GM23248 (cell line): ENCODE measurements around the gene MGAT3. TPM values are rescaled to one million over a fixed set of nuclear protein-coding genes. Genes with fewer than 3 reads are reported as not detected.

Experiments
- DNase-seq: peaks from one replicate; pipeline ENCODE4 v3.0.0-alpha.2; 2015
- H2AFZ ChIP-seq: fragments of 200-600 bp; sonication (generic); 2 replicates; pipeline ENCODE4 v1.6.1; 2016; ENCODE audit warnings: antibody characterized with exemption
- H3F3A ChIP-seq: fragments of 200-600 bp; sonication (generic); 2 replicates; pipeline ENCODE4 v1.6.1; 2016; ENCODE audit warnings: mild to moderate bottlenecking, antibody characterized with exemption, mixed run types; ENCODE audit not compliant: insufficient read depth
- H3K27ac ChIP-seq: fragments of 200-600 bp; sonication (generic); 2 replicates; pipeline ENCODE4 v1.5.1; 2016; ENCODE audit warnings: mild to moderate bottlenecking
- H3K27me3 ChIP-seq: fragments of 200-600 bp; sonication (generic); replicated peaks from 2 replicates; pipeline ENCODE4 v1.6.1; 2016; ENCODE audit warnings: mild to moderate bottlenecking; ENCODE audit not compliant: insufficient read depth
- H3K36me3 ChIP-seq: fragments of 200-600 bp; sonication (generic); 2 replicates; pipeline ENCODE4 v1.6.1; 2016; ENCODE audit warnings: low read depth, mild to moderate bottlenecking
- H3K4me1 ChIP-seq: fragments of 200-600 bp; sonication (generic); 2 replicates; pipeline ENCODE4 v1.6.1; 2016; ENCODE audit warnings: mild to moderate bottlenecking; ENCODE audit not compliant: insufficient read depth
- H3K4me2 ChIP-seq: fragments of 200-600 bp; sonication (generic); one replicate; pipeline ENCODE4 v1.6.1; 2016; ENCODE audit warnings: mild to moderate bottlenecking; ENCODE audit not compliant: unreplicated experiment
- H3K4me3 ChIP-seq: fragments of 200-600 bp; sonication (generic); 2 replicates; pipeline ENCODE4 v1.5.1; 2016; ENCODE audit warnings: mild to moderate bottlenecking
- H3K79me2 ChIP-seq: fragments of 200-600 bp; sonication (generic); 2 replicates; pipeline ENCODE4 v1.6.1; 2016; ENCODE audit warnings: mild to moderate bottlenecking; ENCODE audit not compliant: insufficient read depth
- H3K9ac ChIP-seq: fragments of 200-600 bp; sonication (generic); 2 replicates; pipeline ENCODE4 v1.6.1; 2016; ENCODE audit warnings: mild to moderate bottlenecking
- H3K9me2 ChIP-seq: fragments of 200-600 bp; sonication (generic); 2 replicates; pipeline ENCODE4 v1.6.1; 2016; ENCODE audit warnings: mixed run types, mild to moderate bottlenecking, moderate library complexity; ENCODE audit not compliant: insufficient read depth
- H3K9me3 ChIP-seq: fragments of 200-600 bp; sonication (generic); one replicate; pipeline ENCODE4 v1.6.1; 2017; ENCODE audit warnings: low read depth
- H4K20me1 ChIP-seq: fragments of 200-600 bp; sonication (generic); 2 replicates; pipeline ENCODE4 v1.6.0; 2016; ENCODE audit not compliant: insufficient read depth
- EZH2 ChIP-seq: fragments of 200-600 bp; sonication (generic); IDR thresholded peaks from 2 replicates; pipeline ENCODE4 v1.6.1; 2018; ENCODE audit warnings: antibody characterized with exemption, mild to moderate bottlenecking; ENCODE audit not compliant: insufficient read depth, poor library complexity, severe bottlenecking
- EZH2phosphoT487 ChIP-seq: fragments of 200-600 bp; sonication (generic); IDR thresholded peaks from 2 replicates; pipeline ENCODE4 v1.6.1; 2018; ENCODE audit warnings: antibody characterized with exemption, moderate library complexity, mild to moderate bottlenecking, low read depth; ENCODE audit not compliant: insufficient read depth
- WGBS, 2 experiments: methylation state at CpG; one replicate each; pipeline ENCODE4 v1.1.6; 2015 to 2017; ENCODE audit warnings: low lambda C conversion rate in 2 of 2, low coverage in 1 of 2; ENCODE audit errors: missing lambda C conversion rate in 2 of 2; 5-methylcytosine and 5-hydroxymethylcytosine counted together
- in situ Hi-C: fragments of 300-500 bp; cut with MboI; formaldehyde crosslinking; loops from 2 replicates; pipeline ENCODE4 v1.15.0; 2020
- polyA plus RNA-seq: library from polyadenylated mRNA; unstranded; fragments of >200 nt; fragmentation: Nextera tagmentation; extraction: Ambion mirVana; gene quantifications from 2 replicates; pipeline ENCODE4 v1.2.1, GENCODE V29; 2016
- total RNA-seq: library from RNA; depleted of rRNA; stranded (reverse); fragments of >200 nt; shearing (Covaris generic); gene quantifications from 2 replicates; pipeline ENCODE4 v1.2.3, GENCODE V29; 2014

The MGAT3 gene
- total and polyA plus RNA-seq, 2 experiments from 2014 or later, result not detected

- Histone ChIP-seq H3K9me2 (no peaks in the 10 kb centered on the region), H4K20me1 (no peaks in the 10 kb centered on the region), H3K36me3 (peaks cover 8% of the 10 kb centered on the region; the same call in 1 of the 2 replicates), H3K9ac (no peak overlapping the region), H2AFZ (no peak overlapping the region), H3K4me1 (no peaks in the 10 kb centered on the region), H3K27me3 (no peaks in the 10 kb centered on the region), H3K9me3 (no peaks in the 10 kb centered on the region), H3K27ac (no peak overlapping the region), H3K4me2 (no peak overlapping the region), H3K79me2 (no peaks in the 10 kb centered on the region), H3K4me3 (no peak overlapping the region), H3F3A (no peaks in the 10 kb centered on the region)
- in situ Hi-C loops, result no loop called here
- WGBS, 2 experiments, result 86 to 94% methylated on average over 5 of the region's 5 CpGs
- no peak for DNase-seq
- no peak for TF ChIP-seq EZH2
- TF ChIP-seq EZH2phosphoT487, result no peak
These were observed 36.9 kb upstream of the MGAT3 start for GRCh38 chr22:39419911-39420310.

DNA sequence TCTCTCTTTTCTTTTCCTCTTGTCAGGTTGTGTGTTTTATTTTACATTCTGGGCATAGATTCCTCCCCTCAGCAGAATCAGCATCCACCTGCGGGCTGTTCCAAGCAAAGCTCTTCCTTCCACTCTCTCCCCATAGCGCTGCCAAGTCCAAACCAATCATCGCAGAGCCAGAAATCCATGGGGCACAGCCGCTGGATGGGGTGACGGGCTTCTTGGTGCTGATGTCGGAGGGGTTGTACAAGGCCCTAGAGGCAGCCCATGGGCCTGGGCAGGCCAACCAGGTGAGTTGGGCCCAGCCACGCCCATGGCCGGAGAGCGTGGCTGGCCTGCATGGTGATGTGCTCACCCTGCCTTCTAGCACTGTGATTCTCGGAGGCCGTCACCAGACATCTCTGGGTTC lies 35.1 kb upstream of the MGAT3 start:
- TF ChIP-seq EZH2phosphoT487, result no peak
- TF ChIP-seq EZH2, result no peak
- 94 to 95% methylated on average over 11 of the region's 11 CpGs for WGBS, 2 experiments
- H3K9me3 ChIP-seq, result no peaks in the 10 kb centered on the region
- H3K4me3 ChIP-seq, result no peak overlapping the region
- no peak overlapping the region for H2AFZ ChIP-seq
- H3K9me2 ChIP-seq, result no peaks in the 10 kb centered on the region
- H3K4me2 ChIP-seq, result no peak overlapping the region
- H4K20me1 ChIP-seq, result no peaks in the 10 kb centered on the region
- in situ Hi-C loops, result no loop called here
- H3K36me3 ChIP-seq, result peaks cover 11% of the 10 kb centered on the region; the same call in 1 of the 2 replicates
- no peak for DNase-seq
- no peaks in the 10 kb centered on the region for H3K27me3 ChIP-seq
- H3F3A ChIP-seq, result no peaks in the 10 kb centered on the region
- H3K79me2 ChIP-seq, result no peaks in the 10 kb centered on the region
- H3K27ac ChIP-seq, result no peak overlapping the region
- no peaks in the 10 kb centered on the region for H3K4me1 ChIP-seq
- H3K9ac ChIP-seq, result no peak overlapping the region

DNA sequence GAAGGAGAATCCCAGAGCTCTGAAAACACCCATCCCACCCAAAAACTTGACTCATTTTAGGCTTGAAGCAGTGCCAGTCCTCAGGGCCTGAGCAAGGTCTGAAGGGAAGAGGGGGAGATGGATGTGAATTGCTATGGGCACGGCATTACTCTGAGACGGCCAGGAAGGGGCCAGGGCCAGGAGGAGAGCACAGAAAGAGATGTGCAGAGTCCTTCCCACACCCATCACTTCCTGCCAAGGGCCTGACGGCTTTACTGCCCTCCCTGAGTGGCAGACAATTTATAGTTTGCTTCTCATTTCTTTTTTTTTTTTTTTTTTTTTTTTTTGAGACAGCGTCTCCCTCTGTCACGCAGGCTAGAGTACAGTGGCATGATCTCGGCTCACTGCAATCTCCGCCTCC lies 34.7 kb upstream of the MGAT3 start:
- Histone ChIP-seq H3K9ac (no peak overlapping the region), H3F3A (no peaks in the 10 kb centered on the region), H3K36me3 (peaks cover 11% of the 10 kb centered on the region; the same call in 1 of the 2 replicates), H3K27me3 (no peaks in the 10 kb centered on the region), H3K9me2 (no peaks in the 10 kb centered on the region), H3K4me3 (no peak overlapping the region), H4K20me1 (no peaks in the 10 kb centered on the region), H2AFZ (no peak overlapping the region), H3K79me2 (no peaks in the 10 kb centered on the region), H3K27ac (no peak overlapping the region), H3K4me2 (no peak overlapping the region), H3K9me3 (no peaks in the 10 kb centered on the region), H3K4me1 (no peaks in the 10 kb centered on the region)
- in situ Hi-C loops, result no loop called here
- WGBS, 2 experiments, result 92 to 93% methylated on average over 5 to 7 of the region's 7 CpGs
- TF ChIP-seq EZH2phosphoT487 (no peak), EZH2 (no peak)
- DNase-seq, result no peak

DNA sequence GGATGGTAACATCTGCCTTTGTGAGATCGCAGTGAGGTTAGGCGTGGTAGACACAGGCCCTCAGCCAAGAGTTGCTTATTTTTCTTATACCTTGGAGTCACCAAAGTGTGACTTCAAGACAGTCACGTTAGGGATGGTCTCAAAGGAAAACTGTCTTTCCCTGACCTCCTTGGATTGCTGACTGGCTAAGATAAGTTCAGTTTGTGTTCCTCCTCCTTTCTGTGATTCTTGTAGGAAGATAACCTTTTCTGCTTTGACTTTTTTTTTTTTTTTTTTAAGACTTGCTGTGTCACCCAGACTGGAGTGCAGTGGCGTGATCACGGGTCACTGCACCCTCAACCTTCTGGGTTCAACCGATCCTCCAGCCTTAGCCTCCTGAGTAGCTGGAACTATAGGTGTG lies 34.1 kb upstream of the MGAT3 start:
- Histone ChIP-seq H3K79me2 (no peaks in the 10 kb centered on the region), H3K9me3 (no peaks in the 10 kb centered on the region), H3K27me3 (no peaks in the 10 kb centered on the region), H4K20me1 (no peaks in the 10 kb centered on the region), H3K9ac (no peak overlapping the region), H3K4me2 (no peak overlapping the region), H3K27ac (no peak overlapping the region), H3K36me3 (peaks cover 11% of the 10 kb centered on the region; the same call in 1 of the 2 replicates), H3K4me3 (no peak overlapping the region), H2AFZ (no peak overlapping the region), H3K4me1 (no peaks in the 10 kb centered on the region), H3F3A (no peaks in the 10 kb centered on the region), H3K9me2 (no peaks in the 10 kb centered on the region)
- TF ChIP-seq EZH2phosphoT487 (no peak), EZH2 (no peak)
- 93% methylated on average over 6 of the region's 6 CpGs for WGBS, 2 experiments
- no peak for DNase-seq
- in situ Hi-C loops, result no loop called here

- H3K9ac ChIP-seq, result no peak overlapping the region
- H3K79me2 ChIP-seq, result no peaks in the 10 kb centered on the region
- in situ Hi-C loops, result no loop called here
- H2AFZ ChIP-seq, result no peak overlapping the region
- 97 to 98% methylated on average over 3 of the region's 3 CpGs for WGBS, 2 experiments
- H3K9me2 ChIP-seq, result no peaks in the 10 kb centered on the region
- no peaks in the 10 kb centered on the region for H4K20me1 ChIP-seq
- TF ChIP-seq EZH2, result no peak
- no peak for TF ChIP-seq EZH2phosphoT487
- no peaks in the 10 kb centered on the region for H3F3A ChIP-seq
- no peak overlapping the region for H3K27ac ChIP-seq
- H3K36me3 ChIP-seq, result peaks cover 11% of the 10 kb centered on the region; the same call in 1 of the 2 replicates
- no peak overlapping the region for H3K4me2 ChIP-seq
- H3K4me3 ChIP-seq, result no peak overlapping the region
- H3K9me3 ChIP-seq, result no peaks in the 10 kb centered on the region
- DNase-seq, result no peak
- H3K27me3 ChIP-seq, result no peaks in the 10 kb centered on the region
- H3K4me1 ChIP-seq, result no peaks in the 10 kb centered on the region
These were observed 32.8 kb upstream of the MGAT3 start for GRCh38 chr22:39423976-39424375.
